Activated CD8-positive, alpha-beta memory T cell treated with anti-CD3 and anti-CD28 coated beads, Interleukin-2, amount 50 U/mL, for 24 hours (primary cell): ENCODE results near the gene MON1B.
"Not testable (repeated sequence)": the region's sequence is repeated elsewhere in the genome, so short reads cannot be mapped to it uniquely, and the experiment has no call there.

ENCODE experiments used
- DNase-seq: peaks from one replicate; pipeline ENCODE4 v3.0.0-alpha.2; 2020; ENCODE audit errors: extremely low read depth

MON1B gene

DNA sequence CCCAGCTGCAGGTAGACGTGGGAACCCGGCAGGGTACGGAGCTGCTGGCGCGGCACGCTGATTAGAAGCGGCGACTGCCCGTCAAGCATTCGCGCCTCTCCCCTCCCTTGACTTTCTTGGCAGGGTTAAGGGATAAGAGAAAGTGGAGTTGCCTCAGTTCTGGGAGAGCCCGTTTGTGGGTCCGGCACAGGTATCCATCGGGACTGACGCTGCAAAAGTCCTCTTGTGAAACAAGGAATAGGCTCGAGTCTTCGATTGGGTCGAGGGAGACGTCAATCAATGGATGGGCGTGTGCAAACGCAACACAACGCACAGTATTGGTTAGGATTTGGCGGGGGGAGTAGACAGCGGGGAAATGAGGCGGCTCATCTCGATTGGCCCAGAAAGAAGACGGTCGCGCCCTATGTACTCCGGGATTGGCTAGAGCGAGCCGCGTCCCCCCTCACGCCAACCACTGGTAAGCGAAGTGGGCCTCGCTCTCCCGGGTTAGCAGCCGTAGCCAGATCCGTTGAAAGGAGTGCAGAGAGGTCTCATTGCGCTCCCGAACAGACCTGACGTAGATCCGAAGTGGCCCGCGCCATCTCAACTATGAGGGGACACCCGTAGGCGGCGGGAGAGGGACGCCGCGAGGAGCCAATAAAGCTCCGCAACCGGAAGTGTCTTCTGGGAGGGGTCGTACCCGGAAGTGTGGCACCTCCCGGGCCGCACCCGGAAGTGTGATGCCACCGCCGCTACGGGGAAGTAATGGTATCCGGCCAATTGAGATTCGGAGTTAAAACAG, at the start of gene MON1B:
TSS of gene MON1B (plus strand) at position 713 of the 781 bp plus-strand sequence. CDS start 296 bp downstream, outside the sequence.
- peak; percentile 92 for DNase-seq

GRCh38 chr16:77143364-77143763, 47.6 kb upstream of the MON1B start:
- no peak for DNase-seq

GRCh38 chr16:77148121-77148520, 42.9 kb upstream of the MON1B start:
- DNase-seq: no peak

DNA sequence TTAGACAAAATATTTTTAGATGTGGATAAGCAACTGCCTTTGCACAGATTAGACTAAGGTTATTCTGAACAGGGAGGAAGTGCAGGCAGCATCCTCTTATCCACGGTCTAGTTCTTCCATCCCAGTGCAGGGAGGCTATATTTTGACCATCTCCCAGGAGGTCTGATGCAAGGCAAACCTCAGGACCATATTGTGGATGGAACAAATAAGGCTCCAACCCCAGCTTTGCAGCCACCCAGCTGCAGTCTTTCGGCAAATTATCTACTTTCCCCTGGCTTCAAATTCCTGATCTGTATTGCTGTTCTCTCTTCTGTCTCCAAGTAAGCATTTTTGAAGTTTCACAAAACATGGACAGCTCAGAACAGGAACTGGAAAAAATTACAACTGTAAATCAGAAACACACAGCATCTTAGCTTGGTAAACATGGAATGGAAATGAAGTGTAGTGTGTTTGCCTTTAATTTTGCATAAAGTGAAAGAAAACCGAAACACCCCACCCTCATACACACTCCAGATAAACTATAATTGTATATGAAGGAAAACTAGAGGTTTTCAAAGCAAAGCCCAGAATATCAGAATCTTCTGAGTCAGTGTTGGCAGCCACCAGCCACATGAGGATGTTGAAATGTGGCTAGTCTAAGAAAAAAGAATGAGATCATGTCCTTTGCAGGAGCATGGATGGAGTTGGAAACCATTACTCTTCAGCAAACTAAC, 33.5 kb upstream of the MON1B start:
- DNase-seq: no peak

- DNase-seq: no peak
Measured at GRCh38 chr16:77158293-77158692, 32.7 kb upstream of the MON1B start.

DNA sequence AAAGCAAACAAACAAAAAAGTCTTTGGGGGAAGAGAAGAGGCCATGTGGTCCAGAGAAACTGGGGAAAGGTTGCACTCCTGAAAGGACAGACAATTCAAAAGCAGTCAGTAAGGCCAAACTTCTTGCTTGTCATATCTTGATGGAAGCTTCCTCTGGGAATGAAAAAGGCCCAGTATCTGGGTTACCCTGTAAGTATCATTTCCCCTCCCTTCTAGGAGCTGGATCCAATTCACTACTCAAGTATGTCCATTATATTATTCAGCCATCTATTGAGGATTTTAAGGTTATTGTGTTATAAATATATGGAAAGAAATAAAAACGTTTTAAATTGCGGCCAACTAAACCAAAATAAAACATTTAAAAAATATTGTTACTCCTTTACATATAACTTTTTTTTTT, 26.0 kb upstream of the MON1B start:
- no peak for DNase-seq

GRCh38 chr16:77165536-77166236, 25.3 kb upstream of the MON1B start:
- not testable (repeated sequence) for DNase-seq

GRCh38 chr16:77166726-77167125, 24.3 kb upstream of the MON1B start:
- DNase-seq: no peak

DNA sequence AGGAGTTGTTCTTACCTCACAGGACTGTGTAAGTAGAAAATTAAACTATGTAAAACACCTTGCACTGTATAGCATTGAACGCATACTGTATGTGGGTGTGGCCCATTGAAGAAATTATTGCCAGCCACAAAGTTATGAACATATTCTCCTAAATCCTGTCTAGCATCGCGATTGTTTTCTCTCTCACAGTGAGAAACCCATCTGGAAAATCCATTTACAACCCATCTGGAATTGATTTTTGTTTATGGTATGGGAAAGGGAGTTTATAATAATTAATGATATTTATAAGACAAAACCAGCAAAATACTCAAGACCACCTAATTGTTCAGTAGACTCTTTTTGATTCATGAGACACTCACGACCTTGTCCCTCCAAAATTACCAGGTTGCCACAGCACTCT, 22.1 kb upstream of the MON1B start:
- DNase-seq: no peak

DNA sequence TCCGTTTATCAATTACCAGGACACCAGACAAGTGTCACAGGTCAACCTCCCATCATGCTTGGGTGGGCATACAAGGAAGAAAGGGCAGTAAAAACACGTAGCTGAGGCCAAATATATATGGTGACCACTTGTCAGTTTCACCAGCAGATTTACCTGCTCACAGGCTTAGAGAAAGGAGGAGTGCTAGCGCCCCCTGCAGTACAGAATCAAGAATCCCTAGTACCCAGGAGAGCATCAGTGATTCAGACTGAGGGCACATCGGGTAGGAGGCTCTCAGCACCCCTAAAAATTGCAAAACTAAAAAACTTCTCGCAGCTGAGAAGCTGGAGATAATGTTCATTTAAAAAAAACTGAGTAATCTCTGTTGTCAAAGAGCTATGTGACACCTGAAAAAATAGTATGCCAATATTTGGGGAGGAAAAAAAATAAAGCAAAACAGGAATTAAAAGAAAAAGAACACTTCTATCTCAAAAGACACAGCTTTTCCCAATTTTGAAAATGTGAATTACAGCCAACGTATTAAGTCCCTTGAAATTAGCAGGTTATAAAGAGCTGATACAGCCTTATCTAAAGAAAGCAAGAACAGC, 21.2 kb upstream of the MON1B start:
- no peak for DNase-seq

GRCh38 chr16:77170805-77171204, 20.2 kb upstream of the MON1B start:
- no peak for DNase-seq

GRCh38 chr16:77171745-77172635, 19.0 kb upstream of the MON1B start:
- no peak for DNase-seq

- no peak for DNase-seq
Measured at GRCh38 chr16:77172951-77173350, 18.0 kb upstream of the MON1B start.

GRCh38 chr16:77183137-77183536, 7.9 kb upstream of the MON1B start:
- no peak for DNase-seq

DNA sequence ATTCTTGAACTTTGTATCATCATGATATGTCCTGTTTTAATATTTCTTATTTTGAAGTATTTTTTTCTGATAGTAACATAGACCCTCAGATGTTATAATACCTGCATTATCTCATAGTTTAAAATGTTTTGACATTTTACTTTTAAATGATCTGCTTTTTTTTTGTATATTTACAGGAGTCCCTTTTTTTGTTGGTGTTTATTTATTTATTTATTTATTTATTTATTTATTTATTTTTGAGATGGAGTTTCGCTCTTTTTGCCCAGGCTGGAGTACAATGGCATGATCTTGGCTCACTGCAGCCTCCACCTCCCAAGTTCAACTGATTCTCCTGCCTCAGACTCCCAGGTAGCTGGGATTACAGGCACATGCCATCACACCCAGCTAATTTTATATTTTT, 4.7 kb upstream of the MON1B start:
- DNase-seq: not testable (repeated sequence)

DNA sequence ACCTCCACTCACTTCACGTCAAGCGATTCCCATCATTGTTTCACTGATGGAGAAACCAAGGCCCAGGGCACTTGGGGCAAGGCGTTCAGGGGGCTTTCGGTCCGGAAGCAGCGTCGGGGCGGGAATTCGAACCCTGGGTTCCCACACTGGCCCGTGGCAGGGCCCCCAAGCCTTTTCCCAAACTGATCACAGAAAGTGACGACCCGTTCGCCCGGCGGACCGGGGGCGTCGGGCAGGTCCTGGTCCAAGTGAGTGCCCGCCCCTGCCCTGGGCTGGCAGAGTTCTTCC, 856 bp upstream of the MON1B start:
- no peak for DNase-seq

DNA sequence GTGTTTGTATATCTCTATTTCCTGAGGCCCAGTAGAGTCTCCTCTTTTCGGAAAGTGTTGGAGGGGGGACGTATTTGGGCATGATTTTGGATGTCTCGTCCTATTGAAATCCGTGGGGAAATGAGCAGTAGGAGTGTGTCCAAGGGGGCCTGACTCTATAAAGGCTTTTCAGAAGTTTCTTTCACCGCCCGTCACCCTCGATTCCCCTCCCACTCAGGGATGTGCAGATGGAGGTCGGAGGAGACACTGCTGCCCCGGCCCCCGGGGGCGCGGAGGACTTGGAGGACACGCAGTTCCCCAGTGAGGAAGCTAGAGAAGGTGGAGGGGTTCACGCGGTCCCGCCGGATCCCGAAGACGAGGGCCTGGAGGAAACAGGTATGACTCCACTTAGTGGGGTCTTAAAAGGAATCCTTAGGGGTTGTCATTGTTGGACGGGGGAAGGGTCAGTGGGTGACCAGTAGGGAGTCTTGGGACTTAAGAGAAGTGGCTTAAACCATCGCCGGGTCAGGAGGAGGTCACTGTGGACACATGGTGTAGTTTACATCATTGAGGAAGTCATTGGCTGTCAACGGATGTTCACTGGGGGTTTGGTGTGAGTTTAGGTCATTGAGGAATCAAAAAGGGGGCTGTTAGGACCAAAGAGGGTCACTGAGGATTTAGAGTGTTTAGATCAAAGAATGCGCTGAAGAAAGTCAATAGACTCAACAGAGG, 424 bp downstream of the MON1B start:
- no peak for DNase-seq

DNA sequence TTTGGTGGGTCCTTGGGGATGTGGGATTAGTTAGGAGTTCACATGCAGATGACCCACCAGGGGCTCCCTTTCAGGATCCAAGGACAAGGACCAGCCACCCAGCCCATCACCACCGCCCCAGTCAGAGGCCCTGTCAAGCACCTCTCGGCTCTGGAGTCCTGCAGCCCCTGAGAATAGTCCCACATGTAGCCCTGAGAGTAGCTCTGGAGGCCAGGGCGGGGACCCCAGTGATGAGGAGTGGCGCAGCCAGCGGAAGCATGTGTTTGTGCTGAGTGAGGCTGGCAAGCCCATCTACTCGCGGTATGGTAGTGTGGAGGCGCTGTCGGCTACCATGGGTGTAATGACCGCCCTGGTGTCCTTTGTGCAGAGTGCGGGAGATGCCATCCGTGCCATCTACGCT, 2.4 kb downstream of the MON1B start:
- DNase-seq: no peak

DNA sequence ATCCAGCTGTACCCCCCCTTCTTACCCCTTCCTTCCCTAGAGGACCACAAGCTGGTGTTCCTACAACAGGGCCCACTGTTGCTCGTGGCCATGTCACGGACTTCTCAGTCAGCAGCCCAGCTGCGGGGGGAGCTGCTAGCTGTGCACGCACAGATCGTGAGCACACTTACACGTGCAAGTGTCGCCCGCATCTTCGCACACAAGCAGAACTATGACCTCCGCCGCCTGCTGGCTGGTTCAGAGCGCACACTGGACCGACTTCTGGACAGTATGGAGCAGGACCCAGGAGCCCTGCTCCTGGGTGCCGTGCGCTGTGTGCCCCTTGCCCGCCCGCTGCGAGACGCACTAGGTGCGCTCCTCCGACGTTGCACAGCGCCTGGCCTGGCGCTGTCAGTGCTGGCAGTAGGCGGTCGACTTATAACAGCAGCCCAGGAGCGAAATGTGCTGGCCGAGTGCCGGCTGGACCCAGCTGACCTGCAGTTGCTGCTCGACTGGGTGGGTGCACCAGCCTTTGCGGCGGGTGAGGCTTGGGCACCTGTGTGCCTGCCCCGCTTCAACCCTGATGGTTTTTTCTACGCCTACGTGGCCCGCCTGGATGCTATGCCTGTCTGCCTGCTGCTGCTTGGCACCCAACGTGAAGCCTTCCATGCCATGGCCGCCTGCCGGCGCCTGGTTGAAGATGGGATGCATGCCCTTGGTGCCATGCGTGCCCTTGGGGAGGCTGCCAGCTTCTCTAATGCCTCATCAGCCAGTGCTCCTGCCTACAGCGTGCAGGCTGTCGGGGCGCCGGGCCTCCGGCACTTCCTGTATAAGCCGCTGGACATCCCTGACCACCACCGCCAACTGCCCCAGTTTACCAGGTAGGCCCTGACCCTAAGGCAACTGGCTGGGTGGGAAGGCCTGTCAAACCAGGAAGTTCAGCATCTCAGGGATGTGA, 3.6 kb downstream of the MON1B start:
- DNase-seq: no peak

DNA sequence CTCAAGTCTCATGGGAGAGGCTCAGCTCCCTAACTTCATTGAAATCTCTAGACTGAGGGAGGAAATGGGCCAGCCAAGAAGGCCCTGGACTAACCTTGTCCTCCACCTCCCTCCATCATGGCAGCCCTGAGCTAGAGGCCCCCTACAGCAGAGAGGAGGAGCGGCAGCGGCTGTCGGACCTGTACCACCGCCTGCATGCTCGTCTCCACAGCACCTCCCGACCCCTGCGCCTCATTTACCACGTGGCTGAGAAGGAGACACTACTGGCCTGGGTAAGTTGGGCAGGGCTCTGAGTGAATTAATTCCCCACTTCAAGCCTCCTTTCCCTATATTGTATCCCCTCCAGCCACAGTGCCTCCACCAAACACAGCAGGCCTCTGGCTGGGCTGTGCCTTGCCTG, 4.4 kb downstream of the MON1B start:
- no peak for DNase-seq
